NCI-H526 treated with DMSO at 0.1 percent for 48 hours (cell line): ENCODE results near the gene TMEM125.

ENCODE experiments used
- DNase-seq: peaks from one replicate; lab custom pipeline; 2025; lab: John Stamatoyannopoulos, UW

The TMEM125 gene

GRCh38 chr1:43312212-43312623 lies 42.4 kb downstream of the TMEM125 start:
- no peak for DNase-seq

- DNase-seq, result no peak
Observed at GRCh38 chr1:43312663-43313515, 43.1 kb downstream of the TMEM125 start.

- no peak for DNase-seq
Observed at GRCh38 chr1:43313771-43314170, 44.0 kb downstream of the TMEM125 start.

GRCh38 chr1:43314233-43314632 lies 44.5 kb downstream of the TMEM125 start:
- no peak for DNase-seq

- no peak for DNase-seq
Observed at GRCh38 chr1:43315481-43315880, 45.7 kb downstream of the TMEM125 start.

- no peak for DNase-seq
Observed at GRCh38 chr1:43315963-43316737, 46.4 kb downstream of the TMEM125 start.

- no peak for DNase-seq
Observed at GRCh38 chr1:43316738-43317520, 47.1 kb downstream of the TMEM125 start.

GRCh38 chr1:43317817-43318471 lies 48.2 kb downstream of the TMEM125 start:
- no peak for DNase-seq

GRCh38 chr1:43318831-43319230 lies 49.0 kb downstream of the TMEM125 start:
- no peak for DNase-seq

GRCh38 chr1:43319288-43319687 lies 49.5 kb downstream of the TMEM125 start:
- DNase-seq, result no peak

- DNase-seq, result no peak
Observed at GRCh38 chr1:43319766-43320165, 50.0 kb downstream of the TMEM125 start.

- no peak for DNase-seq
Observed at GRCh38 chr1:43321331-43321891, 51.6 kb downstream of the TMEM125 start.

- DNase-seq, result no peak
Observed at GRCh38 chr1:43322506-43322905, 52.7 kb downstream of the TMEM125 start.
